ENCODE measurements around the gene JAZF1.

Gene JAZF1

DNA sequence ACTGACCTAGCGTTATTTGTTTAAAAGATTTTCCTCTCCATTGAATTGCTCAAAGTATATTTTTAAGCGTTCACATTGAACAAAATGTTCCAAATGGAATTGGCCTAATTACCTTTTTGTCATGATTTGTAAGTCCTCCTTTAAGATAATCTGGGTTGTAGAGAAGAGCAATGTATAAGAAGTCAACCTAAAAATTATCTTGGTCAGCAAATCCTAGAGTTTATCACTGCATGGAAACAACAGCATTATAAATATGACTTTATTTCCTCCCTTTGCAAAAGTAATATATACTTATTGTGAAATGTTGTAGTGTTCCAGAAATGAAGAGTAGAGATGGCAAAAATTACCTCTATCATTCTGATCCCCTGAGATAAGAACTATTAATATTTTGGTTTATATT lies 381.4 kb downstream of the JAZF1 start:
- DNase-seq: no peak
- Histone ChIP-seq H3K27ac (no peak overlapping the region), H3K27me3 (replicated peaks) (no peaks in the 10 kb centered on the region), H3K36me3 (replicated peaks) (peaks cover 9% of the 10 kb centered on the region), H3K4me3 (ENCODE audit: low read depth, low read length) (no peak overlapping the region)
- TF ChIP-seq, protein P1, sequence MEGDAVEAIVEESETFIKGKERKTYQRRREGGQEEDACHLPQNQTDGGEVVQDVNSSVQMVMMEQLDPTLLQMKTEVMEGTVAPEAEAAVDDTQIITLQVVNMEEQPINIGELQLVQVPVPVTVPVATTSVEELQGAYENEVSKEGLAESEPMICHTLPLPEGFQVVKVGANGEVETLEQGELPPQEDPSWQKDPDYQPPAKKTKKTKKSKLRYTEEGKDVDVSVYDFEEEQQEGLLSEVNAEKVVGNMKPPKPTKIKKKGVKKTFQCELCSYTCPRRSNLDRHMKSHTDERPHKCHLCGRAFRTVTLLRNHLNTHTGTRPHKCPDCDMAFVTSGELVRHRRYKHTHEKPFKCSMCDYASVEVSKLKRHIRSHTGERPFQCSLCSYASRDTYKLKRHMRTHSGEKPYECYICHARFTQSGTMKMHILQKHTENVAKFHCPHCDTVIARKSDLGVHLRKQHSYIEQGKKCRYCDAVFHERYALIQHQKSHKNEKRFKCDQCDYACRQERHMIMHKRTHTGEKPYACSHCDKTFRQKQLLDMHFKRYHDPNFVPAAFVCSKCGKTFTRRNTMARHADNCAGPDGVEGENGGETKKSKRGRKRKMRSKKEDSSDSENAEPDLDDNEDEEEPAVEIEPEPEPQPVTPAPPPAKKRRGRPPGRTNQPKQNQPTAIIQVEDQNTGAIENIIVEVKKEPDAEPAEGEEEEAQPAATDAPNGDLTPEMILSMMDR (IDR thresholded peaks at IDR 0.05; ENCODE audit: low read depth, low read length, missing control alignments): no peak
- in situ Hi-C loops (cut with HindIII; ENCODE audit: low pct_ligation_motif_present, low sequenced_read_pairs): no loop called here

DNA sequence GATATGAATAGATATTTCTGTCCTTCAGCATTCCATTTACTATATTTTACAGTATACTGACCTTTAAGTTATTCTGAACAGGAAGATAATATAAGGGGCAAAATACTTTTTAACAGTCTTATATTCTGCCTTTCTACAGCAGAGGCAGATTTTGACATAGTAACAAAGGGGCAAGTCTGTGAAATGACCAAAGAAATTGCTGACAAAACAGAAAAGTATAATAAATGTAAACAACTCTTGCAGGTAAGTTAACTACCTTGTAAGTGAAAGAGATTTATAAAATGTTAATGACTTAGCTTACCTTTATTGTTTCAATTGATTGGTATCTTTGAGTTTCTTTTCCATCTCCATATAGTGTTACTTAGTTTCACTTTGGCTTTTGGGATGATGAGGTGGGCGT lies 384.6 kb downstream of the JAZF1 start:
- TF ChIP-seq, protein P1 (IDR thresholded peaks at IDR 0.05; ENCODE audit: low read depth, low read length, missing control alignments): no peak
- DNase-seq: no peak
- Histone ChIP-seq H3K36me3 (replicated peaks) (peaks cover 17% of the 10 kb centered on the region), H3K27ac (no peak overlapping the region), H3K27me3 (replicated peaks) (no peaks in the 10 kb centered on the region), H3K4me3 (ENCODE audit: low read depth, low read length) (no peak overlapping the region)
- in situ Hi-C loops (cut with HindIII; ENCODE audit: low pct_ligation_motif_present, low sequenced_read_pairs): no loop called here

DNA sequence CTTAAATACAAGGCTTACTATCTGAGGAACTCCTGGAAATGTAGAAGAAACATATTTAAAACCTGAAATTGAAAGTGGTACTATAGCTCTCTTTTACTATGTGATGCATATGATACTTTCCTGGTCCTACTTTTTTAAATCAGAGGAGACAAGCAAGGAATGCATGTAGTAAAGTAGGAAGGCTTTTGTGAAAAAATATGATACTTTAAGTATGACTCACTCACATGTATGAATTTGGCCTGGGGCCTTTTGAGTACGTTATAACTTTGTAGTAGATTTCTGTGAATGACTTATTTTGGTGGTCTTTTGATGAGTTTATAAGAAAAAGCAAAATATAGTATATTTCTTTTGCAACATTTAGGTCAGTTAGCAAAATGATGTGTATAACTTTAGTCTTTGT lies 386.8 kb downstream of the JAZF1 start:
- H3K27ac ChIP-seq: no peak overlapping the region
- in situ Hi-C loops (cut with HindIII; ENCODE audit: low pct_ligation_motif_present, low sequenced_read_pairs): no loop called here
- no peak for DNase-seq
- no peak overlapping the region for H3K4me3 ChIP-seq (ENCODE audit: low read depth, low read length)
- H3K27me3 ChIP-seq (replicated peaks): no peaks in the 10 kb centered on the region
- TF ChIP-seq, protein P1 (IDR thresholded peaks at IDR 0.05; ENCODE audit: low read depth, low read length, missing control alignments): no peak
- H3K36me3 ChIP-seq (replicated peaks): peaks cover 17% of the 10 kb centered on the region

DNA sequence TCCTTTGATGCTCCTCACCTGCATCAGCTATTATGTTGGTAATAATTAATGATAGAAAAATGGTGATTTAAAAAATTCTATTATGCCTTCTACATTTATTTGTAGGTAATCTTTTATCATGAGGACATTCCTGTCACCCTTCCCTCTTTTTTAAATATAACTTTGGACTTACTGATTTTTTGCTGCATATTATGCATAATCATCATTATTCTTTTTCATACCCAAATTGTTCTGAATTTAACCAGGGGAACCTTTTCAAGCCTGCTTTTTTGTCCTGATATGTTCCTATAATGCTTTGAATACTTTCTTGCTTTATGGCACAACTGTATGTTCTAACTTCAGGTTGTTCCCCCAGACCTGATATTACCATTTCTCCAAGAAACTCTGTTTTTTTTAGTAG lies 392.2 kb downstream of the JAZF1 start:
- no peak for DNase-seq
- TF ChIP-seq, protein P1 (IDR thresholded peaks at IDR 0.05; ENCODE audit: low read depth, low read length, missing control alignments): no peak
- H3K27me3 ChIP-seq (replicated peaks): no peaks in the 10 kb centered on the region
- in situ Hi-C loops (cut with HindIII; ENCODE audit: low pct_ligation_motif_present, low sequenced_read_pairs): no loop called here
- H3K27ac ChIP-seq: no peak overlapping the region
- H3K36me3 ChIP-seq (replicated peaks): peaks cover 23% of the 10 kb centered on the region
- no peak overlapping the region for H3K4me3 ChIP-seq (ENCODE audit: low read depth, low read length)

DNA sequence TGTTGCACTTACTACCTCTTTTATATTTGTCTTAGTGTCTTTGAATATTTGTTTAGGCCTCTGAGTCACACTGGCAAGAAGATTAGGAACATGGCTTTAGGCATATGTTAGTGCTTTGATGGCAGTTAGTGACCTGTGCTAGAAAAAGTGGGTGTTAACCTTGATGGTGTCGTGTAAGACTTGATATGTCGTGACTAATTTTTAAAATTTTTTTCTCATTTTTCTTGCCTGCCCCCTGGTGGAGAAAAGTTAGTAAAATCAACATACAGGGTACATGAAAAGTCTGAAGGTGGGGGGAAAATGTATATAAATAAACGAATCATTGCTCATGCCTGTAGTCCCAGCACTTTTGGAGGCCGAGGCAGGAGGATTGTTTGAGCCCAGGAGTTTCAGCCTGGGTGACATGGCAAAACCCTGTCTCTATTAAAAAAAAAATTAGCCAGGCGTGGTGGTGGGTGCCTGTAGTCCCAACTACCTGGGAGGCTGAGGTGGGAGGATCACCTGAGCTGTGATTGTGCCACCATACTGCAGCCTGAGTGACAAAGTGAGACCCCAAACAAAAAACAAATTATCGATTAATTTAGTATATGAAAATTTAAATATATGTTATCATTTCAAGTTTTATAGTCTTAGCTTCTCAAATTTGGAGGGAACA lies 396.1 kb downstream of the JAZF1 start:
- Histone ChIP-seq H3K27ac (no peak overlapping the region), H3K27me3 (replicated peaks) (no peaks in the 10 kb centered on the region), H3K36me3 (replicated peaks) (peaks cover 16% of the 10 kb centered on the region), H3K4me3 (ENCODE audit: low read depth, low read length) (no peak overlapping the region)
- in situ Hi-C loops (cut with HindIII; ENCODE audit: low pct_ligation_motif_present, low sequenced_read_pairs): no loop called here
- peak; percentile 81 for DNase-seq
- TF ChIP-seq, protein P1 (IDR thresholded peaks at IDR 0.05; ENCODE audit: low read depth, low read length, missing control alignments): peak; percentile 54

DNA sequence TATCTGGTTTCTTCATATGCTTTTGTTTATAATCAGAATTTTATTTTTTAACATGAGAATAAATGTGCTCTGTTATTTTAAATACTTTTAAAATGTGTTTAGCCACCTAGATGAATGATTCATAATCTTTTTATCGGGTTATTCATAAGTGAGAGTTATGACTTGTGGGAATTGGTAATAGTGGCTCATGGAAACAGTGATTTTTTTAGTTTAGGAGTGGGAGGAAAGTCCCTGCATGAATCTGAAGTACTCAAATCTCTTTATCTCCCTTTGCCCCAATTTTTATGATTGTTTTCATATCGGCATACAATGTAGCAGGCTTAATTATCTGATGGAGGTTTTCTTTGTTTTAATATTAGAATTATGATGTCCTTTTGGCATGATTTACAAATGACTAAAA lies 397.7 kb downstream of the JAZF1 start:
- in situ Hi-C loops (cut with HindIII; ENCODE audit: low pct_ligation_motif_present, low sequenced_read_pairs): no loop called here
- TF ChIP-seq, protein P1 (IDR thresholded peaks at IDR 0.05; ENCODE audit: low read depth, low read length, missing control alignments): no peak
- Histone ChIP-seq H3K27ac (no peak overlapping the region), H3K27me3 (replicated peaks) (no peaks in the 10 kb centered on the region), H3K4me3 (ENCODE audit: low read depth, low read length) (no peak overlapping the region), H3K36me3 (replicated peaks) (peaks cover 13% of the 10 kb centered on the region)
- DNase-seq: no peak

Measured in brain microvascular endothelial cell (primary cell).